Erythroblast (primary cell): Measurements from ENCODE around the gene LILRB2.

Source experiments
- GATA1 ChIP-seq: IDR thresholded peaks from 2 replicates; pipeline ENCODE4 v1.6.1; 2011; ENCODE audit warnings: low read depth, mild to moderate bottlenecking, control low read depth, low read length, moderate library complexity
- POLR2A ChIP-seq: IDR thresholded peaks from 2 replicates; pipeline ENCODE4 v1.6.1; 2011; ENCODE audit warnings: mild to moderate bottlenecking, low read length

DNA sequence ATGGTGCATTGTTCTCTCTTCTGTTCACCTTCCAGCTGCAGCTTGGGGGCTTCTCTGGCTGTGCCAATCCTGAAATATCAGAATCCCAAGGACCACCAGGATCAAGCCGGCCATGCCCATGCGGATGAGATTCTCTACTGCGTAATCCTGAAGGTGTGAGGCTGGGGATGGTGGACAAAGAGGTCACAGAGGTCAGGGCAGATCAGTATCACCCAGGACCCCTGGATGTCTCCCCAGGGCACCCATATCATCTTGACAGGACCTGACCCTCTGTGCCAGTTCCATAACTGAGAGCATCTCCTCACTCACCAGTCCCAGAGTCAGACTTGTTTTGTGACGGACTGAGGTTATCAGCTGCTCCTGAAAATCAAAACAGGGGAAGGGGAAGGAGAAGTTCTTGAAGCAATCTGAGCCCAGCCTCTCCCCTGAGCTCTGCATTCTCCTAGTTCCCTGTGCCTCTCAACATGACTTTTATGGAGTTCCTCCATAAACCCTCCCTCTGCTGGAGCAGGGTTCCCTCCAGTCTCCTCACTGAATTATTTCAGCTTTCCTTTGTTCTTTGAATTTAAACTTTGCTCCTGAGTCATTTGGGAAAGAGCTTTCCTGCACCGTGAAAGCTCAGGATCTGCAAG, 26.6 kb upstream of the LILRB2 start:
- no peak for TF ChIP-seq POLR2A
- TF ChIP-seq GATA1 = no peak
